NCI-H2227 (cell line): ENCODE measurements around the gene CFAP52.
"Not testable (repeated sequence)": the region's sequence is repeated elsewhere in the genome, so short reads cannot be mapped to it uniquely, and the experiment has no call there.

Source experiments
- DNase-seq: peaks from one replicate; lab custom pipeline; 2025; ENCODE audit not compliant: unreplicated experiment; lab: John Stamatoyannopoulos, UW

CFAP52 gene

DNA sequence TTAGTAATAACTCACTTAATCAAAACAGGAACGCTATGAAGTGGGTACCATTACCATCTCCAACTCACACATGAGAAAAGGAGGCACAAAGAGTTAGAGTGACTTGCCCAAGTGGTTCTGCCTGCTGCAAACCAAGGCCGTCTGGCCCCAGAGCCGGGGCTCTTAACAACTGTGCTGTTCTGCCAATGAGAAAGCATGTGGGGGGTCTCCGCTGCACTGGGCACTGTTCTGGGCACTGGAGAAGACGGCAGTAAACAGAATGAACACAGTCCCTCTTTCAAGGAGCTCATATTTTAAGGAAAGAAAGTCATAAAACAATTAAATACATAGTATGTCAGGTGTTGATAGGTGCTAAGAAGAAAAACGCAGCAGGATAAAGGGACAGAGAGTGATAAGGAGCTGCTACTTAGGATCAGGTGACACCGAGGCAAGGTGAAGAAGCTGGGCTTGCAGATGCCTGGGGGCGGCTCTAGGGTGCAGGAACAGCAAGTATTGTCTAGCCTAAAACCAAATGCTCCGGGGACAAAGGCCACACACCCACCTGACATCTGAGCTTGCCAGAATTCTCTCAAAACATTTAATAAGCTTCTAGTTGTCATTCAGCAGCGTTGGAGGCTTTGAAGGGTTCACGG, 7.4 kb upstream of the CFAP52 start:
- DNase-seq = no peak

DNA sequence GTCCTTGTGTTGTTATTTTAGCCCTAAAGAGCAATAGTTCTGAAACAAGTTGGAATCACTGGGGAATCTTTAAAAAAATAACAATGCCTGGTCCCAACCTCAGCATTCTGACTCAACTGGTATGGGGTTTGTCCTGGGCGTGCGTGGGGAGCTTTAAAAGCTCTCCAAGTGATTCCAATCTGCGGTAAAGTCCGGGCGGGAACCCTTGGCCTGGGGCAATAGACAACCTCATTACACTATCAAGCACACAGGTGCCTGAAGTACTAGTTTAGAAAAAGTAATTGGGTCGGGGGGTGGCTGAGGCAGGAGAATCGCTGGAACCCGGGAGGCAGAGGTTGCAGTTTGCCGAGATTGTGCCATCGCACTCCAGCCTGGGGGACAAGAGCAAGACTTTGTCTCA, 5.2 kb upstream of the CFAP52 start:
- DNase-seq = no peak

DNA sequence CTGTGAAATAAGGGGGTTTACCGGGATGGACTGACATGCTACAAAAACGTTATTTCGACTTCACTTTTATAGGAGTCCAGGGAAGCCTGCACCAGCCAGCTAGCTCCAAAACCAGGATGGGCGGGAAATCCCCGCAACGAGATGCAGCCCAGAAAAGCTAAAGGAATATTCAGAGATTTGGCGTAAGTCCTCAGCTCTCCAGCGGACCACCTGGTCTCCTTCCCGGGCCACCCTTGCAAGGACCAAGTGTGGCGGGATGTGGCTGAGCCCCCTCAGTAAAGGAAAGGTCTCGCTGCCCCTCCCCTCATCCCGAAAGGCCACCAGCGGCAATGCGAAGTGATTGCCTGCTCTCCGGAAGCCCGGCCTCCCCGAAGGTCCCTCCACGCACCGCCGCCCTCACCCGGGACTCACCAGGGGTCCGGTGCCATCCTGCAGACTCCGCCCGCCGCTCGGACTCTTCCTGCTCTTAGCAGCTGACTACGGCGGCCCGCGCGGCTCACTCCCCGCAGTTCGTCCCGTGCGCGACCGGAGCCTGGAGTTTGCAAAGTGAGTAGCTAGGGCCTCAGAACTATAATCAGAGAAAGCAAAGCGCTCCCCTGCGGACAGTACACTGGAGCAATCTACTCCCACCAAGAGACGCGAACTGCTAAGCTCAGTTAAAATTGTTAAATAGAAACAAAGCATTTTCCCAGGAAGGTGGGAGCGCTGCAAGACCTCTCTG, 901 bp upstream of the CFAP52 start, which contains the start of gene STX8:
Gene STX8, minus strand, starts transcription at position 440 of the 721 bp plus-strand sequence. Its CDS starts 12 bp downstream, at position 428.
- peak; percentile 84 for DNase-seq

DNA sequence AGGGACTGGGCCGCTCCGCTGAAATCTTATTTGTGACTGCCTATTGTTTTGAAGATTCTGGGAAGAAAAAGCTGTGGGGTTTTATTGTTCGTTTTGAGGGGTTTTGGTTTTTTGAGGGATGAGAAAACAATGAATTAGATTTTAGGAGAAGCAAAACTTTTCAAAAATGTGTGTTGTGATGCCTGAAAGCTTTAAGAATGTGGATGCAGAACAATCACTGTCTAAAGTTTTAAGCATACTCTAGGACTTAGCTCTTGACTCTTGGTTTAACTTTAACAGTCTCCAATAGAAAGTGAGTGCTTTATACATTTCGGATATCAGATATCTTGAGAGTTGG, 899 bp downstream of the CFAP52 start:
- DNase-seq = no peak

GRCh38 chr17:9587969-9588656, 11.7 kb downstream of the CFAP52 start:
- DNase-seq = no peak

GRCh38 chr17:9594065-9594464, 17.6 kb downstream of the CFAP52 start:
- DNase-seq = no peak

DNA sequence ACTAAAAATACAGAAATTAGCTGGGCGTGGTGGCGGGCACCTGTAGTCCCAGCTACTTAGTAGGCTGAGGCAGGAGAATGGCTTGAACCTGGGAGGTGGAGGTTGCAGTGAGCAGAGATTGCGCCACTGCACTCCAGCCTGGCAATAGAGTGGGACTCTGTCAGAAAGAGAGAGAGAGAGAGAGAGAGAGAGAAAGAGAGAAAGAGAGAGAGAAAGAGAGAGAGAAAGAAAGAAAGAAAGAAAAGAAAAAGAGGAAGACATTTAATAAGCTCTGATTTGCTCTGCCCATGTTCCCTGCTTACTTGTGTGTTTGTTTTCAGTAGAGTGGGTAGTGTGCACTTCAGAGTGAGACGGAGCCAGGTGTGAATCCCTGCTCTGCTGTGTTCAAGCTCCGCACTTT, 21.2 kb downstream of the CFAP52 start:
- DNase-seq = not testable (repeated sequence)

DNA sequence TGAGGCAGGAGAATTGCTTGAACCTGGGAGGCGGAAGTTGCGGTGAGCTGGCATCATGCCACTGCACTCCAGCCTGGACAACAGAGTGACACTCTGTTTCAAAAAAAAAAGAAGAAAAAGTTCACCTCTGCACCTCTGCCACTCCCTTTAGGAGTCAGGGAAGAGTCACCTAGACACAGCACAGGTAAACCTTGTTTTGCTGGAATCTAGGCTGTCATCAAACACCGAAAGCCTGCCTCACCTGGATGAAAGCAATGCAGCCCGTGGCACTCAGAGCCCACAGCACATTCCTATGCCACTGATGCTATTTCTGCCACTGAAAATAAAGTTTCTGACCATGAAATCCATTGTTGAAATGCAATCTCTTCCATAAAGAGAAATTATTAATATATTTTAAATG, 22.2 kb downstream of the CFAP52 start:
- no peak for DNase-seq

DNA sequence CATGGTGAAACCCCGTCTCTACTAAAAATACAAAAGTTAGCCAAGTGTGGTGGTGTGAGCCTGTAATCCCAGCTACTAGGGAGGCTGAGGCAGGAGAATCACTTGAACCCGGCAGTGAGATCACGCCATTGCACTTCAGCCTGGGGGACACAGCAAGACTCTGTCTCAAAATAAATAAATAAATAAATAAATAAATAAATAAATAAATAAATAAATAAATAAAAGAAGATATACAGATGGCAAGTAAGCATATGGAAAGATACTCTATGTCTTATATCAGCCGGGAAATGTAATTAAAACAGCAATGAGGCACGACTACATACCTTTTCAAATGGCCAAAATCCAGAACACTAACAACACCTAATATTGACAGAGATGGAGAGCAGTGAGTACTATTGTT, 28.1 kb downstream of the CFAP52 start:
- not testable (repeated sequence) for DNase-seq

DNA sequence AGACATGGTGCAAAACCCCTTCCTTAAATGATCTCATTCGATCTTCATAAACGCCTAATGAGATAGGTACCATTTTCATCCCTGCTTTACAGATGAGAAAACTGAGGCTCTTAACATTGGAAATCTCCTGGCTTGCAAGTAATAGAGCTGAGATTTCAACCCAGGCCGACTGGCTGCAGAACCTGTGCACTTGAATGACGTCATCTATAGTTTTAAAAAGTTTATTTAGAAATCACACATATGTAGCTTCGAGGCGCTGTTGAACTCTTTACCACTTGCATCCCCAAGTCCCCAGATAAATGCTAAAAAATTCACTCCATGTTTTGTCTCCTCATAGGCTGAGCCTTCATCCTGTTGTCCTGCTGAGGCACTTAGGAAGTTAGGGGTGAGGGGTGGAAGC, 30.0 kb downstream of the CFAP52 start:
- DNase-seq = no peak

DNA sequence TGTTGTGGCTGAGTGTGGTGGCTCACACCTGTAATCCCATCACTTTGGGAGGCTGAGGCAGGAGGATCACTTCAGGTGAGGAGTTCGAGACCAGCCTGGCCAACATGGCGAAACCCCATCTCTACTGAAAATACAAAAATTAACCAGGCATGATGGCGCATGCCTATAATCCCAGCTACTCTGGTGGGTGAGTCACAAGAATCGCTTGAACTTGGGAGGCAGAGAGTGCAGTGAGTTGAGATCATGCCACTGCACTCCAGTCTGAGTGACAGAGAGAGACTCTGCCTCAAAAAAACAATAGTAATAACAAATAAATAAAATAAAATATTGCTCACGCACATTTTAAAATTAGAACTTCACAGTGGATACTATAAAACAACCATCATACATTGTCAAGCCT, 30.6 kb downstream of the CFAP52 start:
- not testable (repeated sequence) for DNase-seq

GRCh38 chr17:9611557-9611956, 35.1 kb downstream of the CFAP52 start:
- no peak for DNase-seq

DNA sequence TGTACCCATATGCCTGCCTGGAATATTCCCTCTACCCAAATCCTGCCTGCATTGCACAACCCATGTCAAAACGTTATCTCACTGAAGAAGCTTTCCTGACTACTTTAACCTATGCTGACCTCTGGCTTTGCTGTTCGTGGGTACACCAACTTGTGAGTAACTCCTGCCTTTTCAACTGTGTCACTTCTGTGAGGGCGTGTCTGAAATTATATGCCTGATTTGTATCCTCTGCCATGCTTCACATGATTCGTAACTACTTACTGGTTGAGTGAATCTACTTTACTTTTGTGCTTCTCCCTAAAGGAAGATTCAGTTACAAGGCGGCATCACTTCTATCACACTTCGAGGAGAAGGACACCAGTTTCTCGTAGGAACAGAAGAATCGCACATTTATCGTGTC, 35.6 kb downstream of the CFAP52 start:
- no peak for DNase-seq

DNA sequence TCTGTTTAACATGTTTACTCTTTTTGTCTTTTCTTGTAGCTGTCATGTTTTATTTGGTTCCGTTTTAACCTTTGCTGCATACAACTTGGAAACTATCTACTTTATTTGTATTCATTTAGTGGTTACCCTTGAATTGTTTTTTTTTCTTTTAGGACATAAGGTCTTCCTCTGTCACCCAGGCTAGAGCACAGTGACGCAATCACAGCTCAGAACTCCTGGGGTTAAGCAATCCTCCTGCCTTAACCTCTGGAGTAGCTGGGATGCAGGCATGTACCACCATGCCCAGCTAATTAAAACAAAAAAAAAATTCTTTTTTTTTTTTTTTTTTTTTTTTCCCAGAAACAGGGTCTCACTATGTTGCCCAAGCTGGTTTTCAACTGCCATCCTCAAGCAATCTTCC, 39.0 kb downstream of the CFAP52 start:
- DNase-seq = no peak

- no peak for DNase-seq
Measured at GRCh38 chr17:9622961-9623360, 46.5 kb downstream of the CFAP52 start.

DNA sequence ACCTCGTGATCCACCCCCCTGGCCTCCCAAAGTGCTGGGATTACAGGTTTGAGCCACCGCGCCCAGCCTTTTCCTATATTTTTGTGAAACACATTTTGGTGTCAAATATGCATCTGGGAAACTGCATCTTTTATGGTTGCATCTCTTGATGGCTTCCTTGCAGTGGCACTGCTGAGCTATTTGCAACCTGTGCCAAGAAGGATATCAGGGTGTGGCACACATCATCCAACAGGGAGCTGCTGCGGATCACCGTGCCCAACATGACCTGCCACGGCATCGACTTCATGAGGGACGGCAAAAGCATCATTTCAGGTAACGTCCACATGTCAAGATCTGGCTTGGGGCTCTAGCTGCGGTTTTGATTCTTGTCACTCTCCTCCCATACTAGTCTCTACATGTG, 52.1 kb downstream of the CFAP52 start:
- no peak for DNase-seq

- no peak for DNase-seq
Measured at GRCh38 chr17:9632741-9633140, 56.3 kb downstream of the CFAP52 start.

- no peak for DNase-seq
Measured at GRCh38 chr17:9635340-9635739, 58.9 kb downstream of the CFAP52 start.

DNA sequence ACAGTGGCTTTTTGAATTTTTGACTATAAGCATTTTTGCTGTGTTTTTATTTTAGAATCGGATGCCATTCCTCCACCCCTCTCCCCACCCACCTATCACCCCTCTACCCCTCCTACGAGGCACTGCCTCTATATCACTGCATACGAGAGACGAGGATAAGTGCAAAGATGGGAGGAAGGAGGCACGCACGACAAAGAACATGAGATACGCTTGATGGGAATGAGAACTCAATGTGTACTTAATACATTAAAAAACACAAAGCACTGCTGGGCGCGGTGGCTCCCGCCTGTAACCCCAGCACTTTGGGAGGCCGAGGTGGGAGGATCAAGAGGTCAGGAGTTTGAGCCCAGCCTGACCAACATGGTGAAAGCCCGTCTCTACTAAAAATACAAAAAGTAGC, 60.1 kb downstream of the CFAP52 start:
- DNase-seq = no peak

- not testable (repeated sequence) for DNase-seq
Measured at GRCh38 chr17:9640388-9640787, 63.9 kb downstream of the CFAP52 start.

GRCh38 chr17:9643611-9644010, 67.2 kb downstream of the CFAP52 start:
- no peak for DNase-seq
